CD4-positive, alpha-beta T cell treated with Interleukin-17A for 4 hours (primary cell): ENCODE data around the gene CIB4.

ENCODE experiments used
- DNase-seq: peaks from one replicate; pipeline ENCODE4 v3.0.0-alpha.2; 2020; ENCODE audit warnings: mixed read lengths

Gene CIB4

DNA sequence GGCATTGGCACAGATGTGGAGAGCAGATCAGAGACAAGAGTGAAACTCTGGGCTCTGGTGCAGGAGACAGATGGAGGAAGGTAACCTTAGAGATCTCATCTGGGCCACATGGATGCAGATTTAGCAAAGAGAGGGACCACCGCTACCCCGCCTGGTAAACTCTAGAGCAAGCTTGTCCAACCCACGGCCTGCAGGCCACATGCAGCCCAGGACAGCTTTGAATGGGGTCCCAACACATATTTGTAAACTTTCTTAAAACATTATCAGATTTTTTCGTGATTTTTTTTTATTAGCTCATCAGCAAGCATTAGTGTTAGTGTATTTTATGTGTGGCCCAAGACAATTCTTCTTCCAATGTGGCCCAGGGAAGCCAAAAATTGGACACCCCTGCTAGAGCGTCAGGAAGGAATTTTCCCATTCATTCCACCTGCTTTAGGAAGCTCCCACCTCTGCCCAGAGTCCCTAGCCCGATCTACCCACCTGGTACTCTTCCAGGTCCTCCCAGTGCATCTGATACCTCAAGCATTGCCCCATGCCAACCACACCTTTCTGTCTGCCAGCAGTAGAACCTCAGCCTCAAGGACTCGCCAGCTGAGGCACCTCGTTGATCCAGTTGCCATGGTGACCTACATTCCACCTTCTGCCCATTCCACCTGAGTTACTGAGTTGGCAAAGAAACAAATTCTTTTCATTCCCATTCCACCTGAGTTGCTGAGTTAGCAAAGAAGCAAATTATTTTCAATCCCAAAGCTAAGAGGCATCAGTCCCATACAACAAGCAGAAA is at the start of gene CIB4:
TSS of gene CIB4 (minus strand) at position 586 of the 784 bp plus-strand sequence. CDS start at position 534, 52 bp downstream.
- DNase-seq = no peak

GRCh38 chr2:26687801-26688200 is 46.6 kb upstream of the CIB4 start:
- DNase-seq = no peak

DNA sequence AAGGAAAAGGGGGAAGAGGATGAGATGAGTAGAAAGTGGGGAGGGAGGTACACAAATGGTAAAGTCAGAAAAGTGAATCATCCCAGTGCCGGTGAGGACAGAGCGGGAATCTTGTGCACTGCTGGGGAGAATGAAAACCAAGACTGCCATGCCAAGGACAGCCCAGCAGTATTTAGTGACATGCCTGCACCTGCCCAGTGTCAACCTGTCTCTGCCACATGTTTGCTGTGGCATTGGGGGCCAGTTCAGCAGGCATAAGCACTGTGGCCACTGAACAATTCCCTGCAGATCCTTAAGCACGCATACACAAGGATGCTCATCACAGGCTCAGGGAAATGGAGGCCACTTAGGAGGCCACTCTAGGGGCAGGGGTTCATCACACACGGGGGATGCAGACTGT is 46.2 kb upstream of the CIB4 start:
- no peak for DNase-seq

GRCh38 chr2:26685989-26686839 is 45.0 kb upstream of the CIB4 start:
- DNase-seq = no peak

- DNase-seq = no peak
Measured at GRCh38 chr2:26685341-26685740, 44.2 kb upstream of the CIB4 start.

DNA sequence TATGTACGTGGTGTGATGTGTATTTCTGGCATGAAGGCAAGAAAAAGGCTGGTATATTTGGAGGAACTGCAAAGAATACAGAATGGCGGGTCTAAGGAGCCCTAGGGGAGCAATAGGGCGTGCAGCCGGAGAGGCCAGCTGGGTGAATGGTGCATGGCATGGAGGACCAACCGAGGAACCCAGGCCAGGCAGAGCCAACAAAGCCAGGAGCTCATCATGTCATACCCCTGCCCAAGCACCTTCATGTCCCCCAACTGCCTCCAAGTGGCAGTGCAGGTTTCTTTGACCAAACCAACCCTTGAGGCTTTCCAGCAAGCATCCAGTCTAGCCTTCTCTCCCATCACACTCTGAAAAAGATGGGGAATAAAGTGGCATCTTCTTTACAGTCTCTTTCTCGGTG is 42.4 kb upstream of the CIB4 start:
- no peak for DNase-seq

DNA sequence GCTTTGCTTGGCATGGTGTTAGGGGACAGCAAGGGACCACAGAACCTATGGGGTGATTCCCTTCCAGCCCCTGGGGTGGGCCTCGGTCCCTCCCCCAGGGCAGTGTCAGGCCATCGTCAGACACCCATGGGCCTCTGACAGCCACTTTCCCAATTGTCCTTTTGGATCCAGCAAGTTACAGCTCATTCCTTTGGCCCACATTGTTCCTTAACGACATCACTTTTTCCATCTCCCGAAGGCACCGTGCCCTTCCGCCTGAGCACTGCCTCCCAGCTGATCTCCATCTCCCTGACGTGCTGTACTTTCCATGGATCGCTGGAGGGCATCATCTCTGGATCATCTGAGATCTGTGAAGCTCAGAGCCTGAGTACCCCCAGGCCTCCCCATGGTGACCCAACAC is 41.0 kb upstream of the CIB4 start:
- DNase-seq = no peak

- no peak for DNase-seq
Measured at GRCh38 chr2:26681656-26682055, 40.5 kb upstream of the CIB4 start.

DNA sequence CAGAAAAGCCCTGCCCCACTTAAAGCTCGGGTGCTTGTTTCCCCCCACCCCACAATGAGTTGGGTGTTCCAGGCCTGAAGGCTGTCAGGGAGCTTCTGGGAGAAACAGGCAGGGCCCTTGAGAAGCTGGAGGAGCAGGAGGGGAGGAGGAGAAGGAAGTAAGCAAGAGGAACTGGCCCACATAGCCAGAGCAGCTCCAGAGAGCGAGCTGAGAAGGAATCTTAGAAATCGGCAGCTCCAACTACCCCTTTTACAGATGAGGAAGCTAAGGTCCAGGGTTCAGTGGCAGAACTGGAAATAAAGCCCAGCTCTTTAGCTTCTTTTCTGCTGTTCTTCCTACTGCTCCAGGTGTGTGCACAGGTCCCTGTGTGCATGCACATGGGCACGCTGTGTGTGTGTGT is 38.7 kb upstream of the CIB4 start:
- DNase-seq = no peak

DNA sequence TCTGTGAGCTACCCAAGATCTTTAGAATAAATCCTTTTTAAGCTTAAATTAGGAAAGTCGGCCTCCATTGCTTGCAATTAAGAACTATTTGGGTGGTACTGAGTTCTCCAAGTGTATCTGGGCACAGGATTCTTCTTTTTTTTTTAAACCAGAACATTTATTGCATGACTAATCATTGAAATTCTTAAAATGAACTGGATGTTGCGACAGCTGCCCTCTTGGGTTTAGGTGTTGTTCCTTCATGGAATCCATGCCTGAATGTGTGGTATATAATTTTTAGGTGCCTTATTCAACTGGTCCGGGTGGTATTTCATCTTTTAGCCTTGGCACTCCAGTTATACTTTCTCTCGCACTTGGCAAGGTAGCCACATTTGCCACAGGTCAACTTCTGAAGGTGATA is 36.9 kb upstream of the CIB4 start:
- DNase-seq = no peak

GRCh38 chr2:26675651-26676255 is 34.6 kb upstream of the CIB4 start:
- DNase-seq = no peak

- DNase-seq = no peak
Measured at GRCh38 chr2:26674771-26675170, 33.6 kb upstream of the CIB4 start.

DNA sequence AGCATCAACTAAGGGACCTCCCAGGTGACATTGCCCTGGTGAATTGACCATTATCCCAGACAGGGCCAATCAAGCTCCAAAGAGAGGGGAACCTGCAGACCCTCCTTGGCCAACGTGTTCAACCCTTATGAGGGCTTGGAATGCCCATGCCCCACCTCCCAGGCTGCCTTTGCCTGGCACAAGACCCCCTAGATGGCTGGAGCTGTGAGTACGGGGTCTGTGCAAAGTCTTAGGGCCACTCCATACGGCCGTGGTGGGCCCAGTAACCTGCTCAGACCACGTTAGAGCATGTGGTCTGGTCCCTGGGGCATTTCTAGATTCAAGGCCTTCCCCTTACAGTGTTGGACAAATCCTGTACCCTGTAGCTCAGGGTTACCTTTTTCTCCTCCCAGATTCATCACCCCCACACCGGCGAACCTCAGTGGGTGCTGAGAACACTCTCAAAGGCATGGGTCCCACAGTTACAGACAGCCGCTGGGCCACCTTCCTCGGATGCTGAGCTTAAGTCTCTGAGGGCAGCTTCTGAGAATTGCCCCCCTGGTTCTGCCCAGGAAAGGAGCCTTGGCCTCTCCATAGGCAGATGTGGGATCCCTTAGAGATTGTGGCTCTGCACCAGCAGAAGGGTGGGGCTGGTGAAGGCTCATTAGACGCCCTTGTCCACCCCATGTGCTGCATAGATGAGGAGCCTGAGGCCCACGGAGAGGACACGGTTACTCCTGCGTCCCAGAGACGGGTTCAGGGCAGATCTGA is 33.0 kb upstream of the CIB4 start:
- DNase-seq = no peak

DNA sequence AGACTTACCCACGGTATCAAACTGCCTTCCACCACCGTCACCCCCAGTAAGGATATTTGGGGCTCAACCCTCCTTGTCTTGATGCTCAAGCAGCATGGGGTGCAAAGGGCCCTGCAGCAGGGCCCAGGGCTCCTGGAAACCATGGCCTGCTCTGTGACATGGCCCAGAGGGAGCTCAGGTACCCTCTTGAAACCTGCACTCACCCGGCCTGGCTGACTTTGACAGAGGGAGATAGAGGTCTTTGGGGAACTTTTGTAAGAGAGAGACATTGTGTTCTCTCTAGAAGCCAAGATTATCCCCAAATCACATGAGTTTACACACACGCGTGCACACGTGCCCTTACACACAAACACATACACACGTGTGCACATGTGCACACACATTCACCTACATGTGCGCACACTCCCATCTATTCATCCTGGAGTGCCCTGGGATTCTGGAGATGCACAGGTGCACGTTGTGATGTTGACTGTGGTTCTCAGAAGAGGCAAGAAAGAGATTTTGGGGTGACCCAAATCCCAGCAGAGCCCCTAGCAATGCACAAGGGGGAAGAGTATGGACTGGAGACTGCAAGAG is 31.7 kb upstream of the CIB4 start:
- no peak for DNase-seq

DNA sequence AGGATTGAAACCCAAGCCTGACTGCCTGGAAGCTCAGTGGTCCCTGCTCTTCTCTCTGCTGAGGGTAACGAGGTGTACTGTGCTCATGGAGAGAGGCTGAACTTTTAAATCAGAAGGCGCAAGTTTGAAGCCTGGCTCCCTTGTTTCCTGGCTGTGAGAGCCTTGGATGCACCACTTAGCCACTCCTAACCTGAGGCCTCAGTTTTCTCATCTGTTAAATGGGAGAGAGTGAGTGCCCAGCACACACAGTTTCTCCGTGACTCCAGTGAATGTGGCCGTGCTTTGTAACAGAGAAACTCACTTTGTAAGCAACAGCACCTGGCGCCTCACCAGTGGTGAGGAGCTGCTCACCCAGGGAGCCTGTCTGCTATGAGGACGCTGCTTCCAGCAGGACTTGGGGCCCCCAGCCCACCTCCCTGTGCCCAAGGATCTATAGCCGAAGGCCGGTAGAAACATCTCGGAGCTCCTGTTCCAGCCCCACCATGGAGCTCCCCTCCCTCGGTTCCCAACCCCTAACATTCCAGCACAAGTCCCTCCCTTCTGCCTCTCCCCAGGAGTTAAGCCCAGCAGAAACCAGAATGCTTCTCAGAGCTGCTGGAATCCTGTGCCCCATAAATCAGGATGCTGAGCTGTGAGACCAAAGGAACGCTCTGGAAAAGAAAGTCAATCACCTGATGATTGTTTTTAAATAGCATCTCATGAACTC is 31.1 kb upstream of the CIB4 start:
- no peak for DNase-seq

DNA sequence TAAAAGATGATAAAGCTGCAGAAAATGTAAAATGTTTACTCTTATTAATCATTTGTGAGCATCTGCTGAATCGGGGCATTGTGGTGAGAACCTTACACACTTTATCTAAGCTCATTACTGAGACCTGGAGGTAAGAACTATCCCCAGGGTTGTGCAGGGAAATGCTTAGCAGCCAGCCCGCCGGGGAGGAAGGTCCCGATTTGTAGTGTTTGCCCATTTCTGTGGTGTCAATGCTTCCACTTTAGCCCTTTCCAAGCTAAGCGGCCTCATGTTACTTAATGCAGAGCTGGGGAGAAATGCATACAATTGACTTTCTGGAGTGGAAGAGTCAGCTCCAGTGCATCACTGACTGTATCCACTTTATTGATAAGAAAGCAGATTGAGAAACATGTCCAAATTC is 30.5 kb upstream of the CIB4 start:
- no peak for DNase-seq

- no peak for DNase-seq
Measured at GRCh38 chr2:26670931-26671460, 29.8 kb upstream of the CIB4 start.

GRCh38 chr2:26670171-26670570 is 29.0 kb upstream of the CIB4 start:
- no peak for DNase-seq

GRCh38 chr2:26668856-26669750 is 27.9 kb upstream of the CIB4 start:
- no peak for DNase-seq

- DNase-seq = no peak
Measured at GRCh38 chr2:26668041-26668440, 26.9 kb upstream of the CIB4 start.

DNA sequence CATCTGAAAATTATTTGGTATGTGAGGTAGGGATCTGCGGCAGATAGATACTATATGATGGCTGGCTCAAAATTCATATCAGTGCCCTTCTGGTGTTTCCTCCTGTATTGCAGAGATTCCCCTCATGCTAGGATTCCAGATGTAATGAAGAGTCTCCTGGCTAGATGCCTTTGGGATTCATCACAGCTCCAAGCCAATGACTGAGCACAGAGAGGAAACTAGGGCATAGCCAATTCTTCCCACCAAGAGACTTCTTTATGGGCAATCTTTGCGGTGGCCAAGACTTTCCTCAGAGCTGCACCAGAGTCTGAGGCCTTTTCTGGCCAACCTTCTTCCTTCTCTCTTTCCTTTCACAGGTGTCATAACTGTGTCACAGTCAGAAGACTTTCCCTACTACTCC is 25.5 kb upstream of the CIB4 start:
- no peak for DNase-seq
